ENCODE data around the gene SLC35B2. TPM values are rescaled to one million over a fixed set of nuclear protein-coding genes. Genes with fewer than 3 reads are reported as not detected.
A peak's percentile ranks its signal among the peaks of the same experiment; 100 is the strongest.

Gene SLC35B2
- total RNA-seq, 1 experiment from 2014 or later: 90.6 TPM

DNA sequence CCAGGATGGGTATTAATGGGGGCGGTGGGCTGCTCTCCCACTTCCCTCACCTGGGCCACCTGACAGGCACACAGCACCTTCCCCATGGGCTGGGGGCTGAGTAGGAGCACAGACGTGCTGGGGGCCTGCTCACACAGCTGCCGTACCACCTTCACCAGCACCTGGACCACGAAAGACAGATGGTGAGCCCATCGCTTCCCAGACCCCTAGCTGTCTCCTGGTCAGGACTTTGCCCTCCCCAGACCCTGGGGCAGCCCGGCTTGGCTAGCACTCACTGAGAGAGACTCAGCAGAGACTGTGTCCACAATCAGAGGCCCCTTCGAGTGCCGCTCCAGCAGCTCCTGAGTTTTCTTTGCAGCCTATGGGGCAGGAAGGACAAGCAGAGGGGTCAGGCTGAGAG, 43.8 kb upstream of the SLC35B2 start:
- no peaks in the 10 kb centered on the region for H3K9me3 ChIP-seq (ENCODE audit: low read length)
- CTCF ChIA-PET: no interaction called here
- DNase-seq: no peak
- H3F3A ChIP-seq (ENCODE audit: low read length, unreplicated experiment): no peaks in the 10 kb centered on the region
- intact Hi-C loops (cut with micrococcal nuclease): loop anchor here (5.0 kb wide), 1 partner anchor 34 kb away; the partner anchor contains the start of gene NFKBIE
- TF ChIP-seq EZH2phosphoT487 (IDR thresholded peaks at IDR 0.05; ENCODE audit: borderline replicate concordance, low read length) (no peak), EZH2 (IDR thresholded peaks at IDR 0.05; ENCODE audit: low read length, unreplicated experiment) (no peak)
- TF ChIP-seq, protein P1, sequence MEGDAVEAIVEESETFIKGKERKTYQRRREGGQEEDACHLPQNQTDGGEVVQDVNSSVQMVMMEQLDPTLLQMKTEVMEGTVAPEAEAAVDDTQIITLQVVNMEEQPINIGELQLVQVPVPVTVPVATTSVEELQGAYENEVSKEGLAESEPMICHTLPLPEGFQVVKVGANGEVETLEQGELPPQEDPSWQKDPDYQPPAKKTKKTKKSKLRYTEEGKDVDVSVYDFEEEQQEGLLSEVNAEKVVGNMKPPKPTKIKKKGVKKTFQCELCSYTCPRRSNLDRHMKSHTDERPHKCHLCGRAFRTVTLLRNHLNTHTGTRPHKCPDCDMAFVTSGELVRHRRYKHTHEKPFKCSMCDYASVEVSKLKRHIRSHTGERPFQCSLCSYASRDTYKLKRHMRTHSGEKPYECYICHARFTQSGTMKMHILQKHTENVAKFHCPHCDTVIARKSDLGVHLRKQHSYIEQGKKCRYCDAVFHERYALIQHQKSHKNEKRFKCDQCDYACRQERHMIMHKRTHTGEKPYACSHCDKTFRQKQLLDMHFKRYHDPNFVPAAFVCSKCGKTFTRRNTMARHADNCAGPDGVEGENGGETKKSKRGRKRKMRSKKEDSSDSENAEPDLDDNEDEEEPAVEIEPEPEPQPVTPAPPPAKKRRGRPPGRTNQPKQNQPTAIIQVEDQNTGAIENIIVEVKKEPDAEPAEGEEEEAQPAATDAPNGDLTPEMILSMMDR (conservative IDR thresholded peaks at IDR 0.05; ENCODE audit: low read depth, low read length): no peak
- no peak for ATAC-seq
- H3K79me2 ChIP-seq (ENCODE audit: low read length): no peaks in the 10 kb centered on the region
- POLR2A ChIA-PET (ENCODE audit: unreplicated experiment): no interaction called here
- H2AFZ ChIP-seq (ENCODE audit: low read length): no peak overlapping the region
- no peaks in the 10 kb centered on the region for H3K9me2 ChIP-seq (replicated peaks; ENCODE audit: low read length)
- peaks cover 35% of the 10 kb centered on the region for H3K36me3 ChIP-seq (ENCODE audit: low read depth, low read length)
- H3K4me2 ChIP-seq (ENCODE audit: low read length): no peak overlapping the region
- H3K4me3 ChIP-seq (ENCODE audit: low read length): no peak overlapping the region
- no peak overlapping the region for H3K9ac ChIP-seq (ENCODE audit: low read length)
- H3K27ac ChIP-seq (ENCODE audit: low read length): no peak overlapping the region
- peaks cover 25% of the 10 kb centered on the region for H3K27me3 ChIP-seq (ENCODE audit: low read length)
- H3K4me1 ChIP-seq (ENCODE audit: insufficient read depth, low read length): no peaks in the 10 kb centered on the region
- H4K20me1 ChIP-seq (ENCODE audit: low read length): no peaks in the 10 kb centered on the region
- BruUV-seq (replicated peaks): no TSS peak

DNA sequence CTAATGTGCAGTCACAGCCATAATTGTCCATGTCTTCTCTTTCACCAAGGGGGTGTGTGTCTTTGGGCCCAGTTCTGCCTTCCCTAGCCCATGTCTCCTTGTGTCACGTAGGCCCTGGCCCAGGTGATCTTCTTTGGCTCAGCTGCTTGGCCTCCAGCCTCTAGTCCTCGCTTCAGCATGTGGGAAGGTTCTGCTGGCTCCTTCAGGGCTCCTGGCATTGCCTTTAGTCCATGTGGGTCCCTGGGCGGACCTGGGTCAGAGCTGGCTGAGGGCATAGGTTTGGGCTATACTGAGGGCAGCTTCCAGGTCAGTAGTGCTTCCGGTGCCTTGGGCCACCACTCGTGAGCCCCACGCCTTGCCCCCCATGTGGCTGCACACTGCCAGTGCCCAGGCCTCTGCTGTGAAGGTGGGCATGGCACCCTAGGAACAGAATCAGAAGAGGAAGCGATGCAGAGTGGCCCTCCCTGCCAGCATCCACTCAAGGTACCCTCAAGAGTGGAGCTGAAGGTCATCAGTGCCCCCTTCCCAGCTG, 43.0 kb upstream of the SLC35B2 start:
- H3K4me1 ChIP-seq (ENCODE audit: insufficient read depth, low read length): no peaks in the 10 kb centered on the region
- ATAC-seq: no peak
- CTCF ChIA-PET: no interaction called here

DNA sequence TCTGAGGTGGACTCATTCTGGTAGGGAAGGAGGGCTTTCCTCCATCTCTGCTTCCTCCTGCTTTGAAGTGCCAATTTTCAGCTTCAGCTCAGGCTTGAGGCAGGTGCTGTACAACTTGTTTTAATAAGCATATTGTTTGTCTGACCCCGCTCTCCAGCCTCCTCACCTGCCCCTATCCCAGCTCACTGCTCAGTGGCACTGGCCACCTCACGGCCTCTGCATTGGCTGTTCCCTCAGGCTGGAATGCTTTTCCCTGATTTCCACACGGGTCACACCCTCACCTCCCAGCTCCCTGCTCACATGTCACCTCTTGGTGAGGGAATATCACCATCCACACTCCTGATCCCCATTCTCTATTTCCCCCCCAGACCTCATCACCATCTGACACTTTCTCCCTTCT, 41.5 kb upstream of the SLC35B2 start:
- H3K36me3 ChIP-seq (ENCODE audit: low read depth, low read length): peaks cover 17% of the 10 kb centered on the region; the same call in 1 of the 2 replicates
- H3K9ac ChIP-seq (ENCODE audit: low read length): no peak overlapping the region
- ATAC-seq (no peak), DNase-seq (no peak)
- no peak overlapping the region for H2AFZ ChIP-seq (ENCODE audit: low read length)
- ChIA-PET CTCF (no interaction called here), POLR2A (ENCODE audit: unreplicated experiment) (interaction anchor here (0.6 kb wide), 1 partner anchor 45 kb away, joined by 3 read pairs; no protein-coding TSS in a partner anchor)
- no peak overlapping the region for H3K27ac ChIP-seq (ENCODE audit: low read length)
- intact Hi-C loops (cut with micrococcal nuclease): no loop called here
- no peaks in the 10 kb centered on the region for H3F3A ChIP-seq (ENCODE audit: low read length, unreplicated experiment)
- H3K9me3 ChIP-seq (ENCODE audit: low read length): no peaks in the 10 kb centered on the region
- no peaks in the 10 kb centered on the region for H3K9me2 ChIP-seq (replicated peaks; ENCODE audit: low read length)
- H3K4me3 ChIP-seq (ENCODE audit: low read length): no peak overlapping the region
- TSS peak; percentile 20 for BruUV-seq (replicated peaks)
- H3K79me2 ChIP-seq (ENCODE audit: low read length): no peaks in the 10 kb centered on the region
- no peaks in the 10 kb centered on the region for H3K4me1 ChIP-seq (ENCODE audit: insufficient read depth, low read length)
- TF ChIP-seq, protein P1 (conservative IDR thresholded peaks at IDR 0.05; ENCODE audit: low read depth, low read length): no peak
- TF ChIP-seq EZH2phosphoT487 (IDR thresholded peaks at IDR 0.05; ENCODE audit: borderline replicate concordance, low read length): no peak
- TF ChIP-seq EZH2 (IDR thresholded peaks at IDR 0.05; ENCODE audit: low read length, unreplicated experiment): no peak
- H4K20me1 ChIP-seq (ENCODE audit: low read length): no peaks in the 10 kb centered on the region
- H3K27me3 ChIP-seq (ENCODE audit: low read length): peaks cover 28% of the 10 kb centered on the region
- no peak overlapping the region for H3K4me2 ChIP-seq (ENCODE audit: low read length)

More for the DNA sequence above, 43.0 kb upstream of the SLC35B2 start:
- Histone ChIP-seq H3K27me3 (ENCODE audit: low read length) (peaks cover 28% of the 10 kb centered on the region), H3K4me2 (ENCODE audit: low read length) (no peak overlapping the region), H3K36me3 (ENCODE audit: low read depth, low read length) (peaks cover 30% of the 10 kb centered on the region), H3K9me2 (replicated peaks; ENCODE audit: low read length) (no peaks in the 10 kb centered on the region), H3F3A (ENCODE audit: low read length, unreplicated experiment) (no peaks in the 10 kb centered on the region), H3K79me2 (ENCODE audit: low read length) (no peaks in the 10 kb centered on the region), H3K9me3 (ENCODE audit: low read length) (no peaks in the 10 kb centered on the region), H4K20me1 (ENCODE audit: low read length) (no peaks in the 10 kb centered on the region), H2AFZ (ENCODE audit: low read length) (no peak overlapping the region), H3K27ac (ENCODE audit: low read length) (no peak overlapping the region), H3K4me3 (ENCODE audit: low read length) (no peak overlapping the region), H3K9ac (ENCODE audit: low read length) (no peak overlapping the region)
- intact Hi-C loops (cut with micrococcal nuclease): loop anchor here (5.0 kb wide), 1 partner anchor 33 kb away; the partner anchor contains the start of gene NFKBIE
- TF ChIP-seq EZH2 (IDR thresholded peaks at IDR 0.05; ENCODE audit: low read length, unreplicated experiment) (no peak), EZH2phosphoT487 (IDR thresholded peaks at IDR 0.05; ENCODE audit: borderline replicate concordance, low read length) (no peak)
- TF ChIP-seq, protein P1 (conservative IDR thresholded peaks at IDR 0.05; ENCODE audit: low read depth, low read length): no peak
- no TSS peak for BruUV-seq (replicated peaks)
- POLR2A ChIA-PET (ENCODE audit: unreplicated experiment): interaction anchor here (0.6 kb wide), 1 partner anchor 10 kb away, joined by 3 read pairs; no protein-coding TSS in a partner anchor
- DNase-seq: no peak
